Brain microvascular endothelial cell (primary cell): ENCODE data around the gene ZNF283.

Source experiments
- DNase-seq: peaks from one replicate; pipeline ENCODE4 v3.0.0-alpha.2; 2020
- H3K27ac ChIP-seq: fragments of 250-450 bp; sonication (Bioruptor Pico); 2 replicates; pipeline ENCODE4 v1.5.1; 2020; ENCODE audit warnings: mild to moderate bottlenecking, moderate library complexity
- H3K27me3 ChIP-seq: fragments of 250-450 bp; sonication (Bioruptor Pico); replicated peaks from 2 replicates; pipeline ENCODE4 v1.5.1; 2020; ENCODE audit warnings: mild to moderate bottlenecking
- H3K36me3 ChIP-seq: fragments of 250-450 bp; sonication (Bioruptor Pico); replicated peaks from 2 replicates; pipeline ENCODE4 v1.5.1; 2020; ENCODE audit warnings: mild to moderate bottlenecking
- H3K4me3 ChIP-seq: 2 replicates; pipeline ENCODE4 v1.5.1; 2011; ENCODE audit warnings: low read depth, mild to moderate bottlenecking, control low read depth, low read length, moderate library complexity
- in situ Hi-C: cut with HindIII; loops from 2 replicates; pipeline ENCODE4 v1.10.0; 2017; ENCODE audit warnings: low sequenced_read_pairs, low pct_ligation_motif_present
- TF ChIP-seq, protein P1 (sequence below): IDR thresholded peaks from 2 replicates; pipeline ENCODE4 v1.5.1; 2011; ENCODE audit warnings: low read depth, mild to moderate bottlenecking, moderate library complexity, low read length, control low read depth, inconsistent platforms; ENCODE audit errors: missing control alignments

Gene ZNF283

DNA sequence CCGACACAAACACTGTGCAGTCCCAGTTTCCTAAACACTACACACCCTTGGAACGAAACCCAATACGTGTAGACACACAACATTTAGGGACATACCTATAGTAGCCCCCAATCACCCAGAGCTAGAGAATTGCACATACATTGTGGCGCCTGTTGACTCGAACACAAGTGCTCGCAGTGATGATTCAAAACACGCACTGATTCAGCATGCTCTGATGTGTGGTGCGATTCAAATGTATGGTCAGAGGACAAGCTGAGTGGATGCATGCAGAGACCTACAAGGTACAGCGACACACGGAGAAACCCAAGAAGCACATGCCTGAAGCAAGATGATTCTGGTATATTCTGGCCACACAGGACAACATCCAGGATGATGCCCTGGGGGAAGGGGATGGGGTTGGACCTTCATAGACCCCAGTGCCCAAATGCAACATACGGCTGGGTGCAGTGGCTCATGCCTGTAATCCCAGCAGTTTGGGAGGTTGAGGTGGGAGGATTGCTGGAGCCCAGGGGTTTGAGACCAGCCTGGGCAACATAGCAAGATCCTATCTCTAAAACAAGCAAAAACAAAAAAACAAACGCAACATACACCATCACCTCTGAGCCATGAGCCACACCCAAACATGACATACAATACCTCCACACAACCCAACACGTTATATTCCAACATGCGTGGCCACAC, 45.4 kb upstream of the ZNF283 start:
- H3K27me3 ChIP-seq, result no peaks in the 10 kb centered on the region
- TF ChIP-seq, protein P1, sequence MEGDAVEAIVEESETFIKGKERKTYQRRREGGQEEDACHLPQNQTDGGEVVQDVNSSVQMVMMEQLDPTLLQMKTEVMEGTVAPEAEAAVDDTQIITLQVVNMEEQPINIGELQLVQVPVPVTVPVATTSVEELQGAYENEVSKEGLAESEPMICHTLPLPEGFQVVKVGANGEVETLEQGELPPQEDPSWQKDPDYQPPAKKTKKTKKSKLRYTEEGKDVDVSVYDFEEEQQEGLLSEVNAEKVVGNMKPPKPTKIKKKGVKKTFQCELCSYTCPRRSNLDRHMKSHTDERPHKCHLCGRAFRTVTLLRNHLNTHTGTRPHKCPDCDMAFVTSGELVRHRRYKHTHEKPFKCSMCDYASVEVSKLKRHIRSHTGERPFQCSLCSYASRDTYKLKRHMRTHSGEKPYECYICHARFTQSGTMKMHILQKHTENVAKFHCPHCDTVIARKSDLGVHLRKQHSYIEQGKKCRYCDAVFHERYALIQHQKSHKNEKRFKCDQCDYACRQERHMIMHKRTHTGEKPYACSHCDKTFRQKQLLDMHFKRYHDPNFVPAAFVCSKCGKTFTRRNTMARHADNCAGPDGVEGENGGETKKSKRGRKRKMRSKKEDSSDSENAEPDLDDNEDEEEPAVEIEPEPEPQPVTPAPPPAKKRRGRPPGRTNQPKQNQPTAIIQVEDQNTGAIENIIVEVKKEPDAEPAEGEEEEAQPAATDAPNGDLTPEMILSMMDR, result no peak
- no peak for DNase-seq
- H3K4me3 ChIP-seq, result no peak overlapping the region
- H3K27ac ChIP-seq, result no peak overlapping the region
- H3K36me3 ChIP-seq, result no peaks in the 10 kb centered on the region
- in situ Hi-C loops, result no loop called here

DNA sequence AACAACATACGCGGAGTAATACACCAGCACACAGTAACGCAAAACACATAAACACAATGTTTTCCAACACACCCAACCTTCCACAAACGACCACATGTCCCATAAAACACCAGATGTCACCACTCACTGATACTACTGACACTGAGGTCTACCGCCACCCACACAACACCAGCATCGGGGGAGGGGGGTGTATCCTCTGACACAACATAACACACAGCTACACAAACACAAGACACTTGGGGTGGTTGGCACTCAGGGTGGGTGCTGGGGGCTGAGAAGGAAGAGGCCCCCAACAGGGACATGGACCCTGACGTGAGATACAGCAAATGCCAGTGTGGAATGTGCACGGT, 44.8 kb upstream of the ZNF283 start:
- TF ChIP-seq, protein P1, result no peak
- no peaks in the 10 kb centered on the region for H3K27me3 ChIP-seq
- H3K27ac ChIP-seq, result no peak overlapping the region
- DNase-seq, result no peak
- in situ Hi-C loops, result no loop called here
- H3K36me3 ChIP-seq, result no peaks in the 10 kb centered on the region
- H3K4me3 ChIP-seq, result no peak overlapping the region

DNA sequence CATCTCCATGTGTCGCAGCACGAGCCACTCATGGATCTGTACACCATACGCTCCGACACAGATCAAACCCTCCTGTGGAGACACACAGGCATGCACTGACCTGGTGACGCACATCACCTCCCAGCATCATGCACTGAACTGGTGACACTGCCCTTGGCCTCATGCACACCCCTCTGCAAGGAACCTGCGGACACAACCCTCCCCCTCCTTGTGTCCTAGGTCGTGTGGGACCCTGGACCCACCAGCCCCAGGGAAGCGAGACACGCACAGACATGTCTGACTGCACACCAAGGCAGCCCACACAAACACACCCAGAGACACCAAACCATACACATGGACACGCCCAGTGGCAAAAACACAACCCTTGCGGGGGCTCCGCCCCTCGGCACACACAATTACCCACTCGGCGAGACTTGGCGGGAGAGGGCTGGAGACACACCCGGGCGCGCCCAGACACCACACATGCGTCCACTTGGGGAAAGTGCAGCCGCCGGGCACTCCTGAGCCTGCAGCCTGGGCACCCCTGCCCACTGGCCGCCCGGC, 44.4 kb upstream of the ZNF283 start:
- Histone ChIP-seq H3K27ac (no peak overlapping the region), H3K36me3 (no peaks in the 10 kb centered on the region), H3K4me3 (no peak overlapping the region), H3K27me3 (no peaks in the 10 kb centered on the region)
- in situ Hi-C loops, result no loop called here
- TF ChIP-seq, protein P1, result no peak
- no peak for DNase-seq

DNA sequence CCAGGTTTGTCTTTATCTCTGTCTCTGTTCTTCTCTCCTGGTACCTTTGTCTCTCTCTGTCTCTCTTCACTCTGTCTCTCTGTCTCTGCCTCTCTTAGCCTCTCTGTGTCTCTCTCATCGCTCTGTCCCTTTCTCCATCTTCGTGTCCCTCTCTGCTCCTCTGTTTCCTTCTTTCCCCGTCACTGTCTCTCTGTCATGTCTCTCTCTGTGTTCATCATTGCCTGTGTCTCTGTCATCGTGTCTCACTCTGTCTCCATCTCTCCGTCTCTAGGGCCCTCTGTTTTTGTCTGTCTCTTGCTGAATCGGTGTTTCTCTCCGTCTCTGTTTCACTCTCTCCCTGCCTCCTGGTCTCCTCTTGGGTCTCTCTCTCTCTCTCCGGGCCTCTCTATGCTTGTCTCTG, 43.5 kb upstream of the ZNF283 start:
- Histone ChIP-seq H3K27ac (no peak overlapping the region), H3K27me3 (no peaks in the 10 kb centered on the region), H3K4me3 (no peak overlapping the region), H3K36me3 (no peaks in the 10 kb centered on the region)
- in situ Hi-C loops, result no loop called here
- no peak for DNase-seq
- TF ChIP-seq, protein P1, result no peak

DNA sequence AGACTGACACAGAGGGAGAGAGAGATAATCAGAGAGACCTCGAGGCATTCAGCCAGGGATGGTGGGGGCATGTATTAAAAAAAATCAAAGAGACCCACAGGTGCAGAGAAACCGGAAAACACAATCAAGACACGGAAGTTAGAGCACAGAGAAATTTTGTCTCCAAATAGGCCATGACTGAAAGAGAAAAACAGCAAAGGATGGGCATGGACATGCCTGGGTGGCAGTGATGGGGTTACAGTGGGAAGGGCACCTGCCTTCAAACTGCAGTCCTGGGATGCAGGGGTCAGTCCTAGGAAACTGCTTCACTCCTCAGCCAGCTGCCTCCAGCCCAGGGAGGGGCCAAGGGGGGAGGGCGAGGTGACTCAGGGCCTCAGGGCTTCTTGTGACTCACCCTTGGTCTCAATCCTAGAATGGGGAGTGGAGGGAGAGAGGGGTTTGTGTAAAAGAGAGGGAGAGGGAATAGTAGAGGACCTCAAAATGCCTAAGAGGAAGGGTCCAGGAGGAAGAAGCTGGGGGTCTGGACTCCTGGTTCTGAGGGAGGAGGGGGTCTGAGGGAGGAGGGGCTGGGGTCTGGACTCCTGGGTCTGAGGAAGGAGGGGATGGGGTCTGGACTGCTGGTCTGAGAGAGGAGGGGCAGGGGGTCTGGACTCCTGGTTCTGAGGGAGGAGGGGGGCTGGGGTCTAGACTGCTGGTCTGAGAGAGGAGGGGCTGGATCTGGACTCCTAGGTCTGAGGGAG, 42.7 kb upstream of the ZNF283 start:
- in situ Hi-C loops, result no loop called here
- Histone ChIP-seq H3K27me3 (no peaks in the 10 kb centered on the region), H3K4me3 (no peak overlapping the region), H3K27ac (no peak overlapping the region), H3K36me3 (no peaks in the 10 kb centered on the region)
- TF ChIP-seq, protein P1, result no peak
- peak; percentile 72 for DNase-seq
